K562 (cell line): ENCODE data around the gene LRRK1. TPM values are rescaled to one million over a fixed set of nuclear protein-coding genes. Genes with fewer than 3 reads are reported as not detected.

ENCODE experiments used
- ATAC-seq: fragments of 200-7000 bp; cut with Tn5 transposase; 3 replicates; pipeline ENCODE4 v1.9.1; 2020; ENCODE audit warnings: moderate library complexity
- BruUV-seq: library from RNA; stranded (reverse); fragments of 400-500 nt; replicated peaks from 2 replicates; lab custom pipeline; 2021; lab: Mats Ljungman, UMichigan
- CTCF ChIA-PET: fragments of 300-600 bp; formaldehyde crosslinking; extraction: SDS; loops from one replicate; lab custom pipeline; 2021; ENCODE audit warnings: low intra/inter-chr PET ratio; lab: Yijun Ruan, JAX
- POLR2A ChIA-PET: fragments of 300-600, 350-650 bp; sonication (Branson Sonifier 250); formaldehyde crosslinking; extraction: SDS; loops from one replicate; lab custom pipeline; 2021; ENCODE audit warnings: antibody characterized with exemption, inconsistent platforms; lab: Yijun Ruan, JAX
- DNase-seq, 4 experiments: peaks; one replicate each; pipeline versions ENCODE4 v3.0.0 to v3.0.0-alpha.2; 2011 to 2018; ENCODE audit warnings: low spot score in 3 of 4, mixed read lengths in 3 of 4; ENCODE audit errors: extremely low read depth in 1 of 4
- FAIRE-seq: peaks from 2 replicates; lab custom pipeline; 2011; peaks lifted over from hg19 to GRCh38; lab: Jason Lieb, UNC
- H2AFZ ChIP-seq: 2 replicates; pipeline ENCODE4 v1.6.0; 2011; ENCODE audit warnings: low read depth, low read length, control low read depth, inconsistent platforms
- H3K27ac ChIP-seq: fragments of 200-600 bp; 3 replicates; pipeline ENCODE4 v1.8.0; 2011; ENCODE audit warnings: low read depth, mild to moderate bottlenecking, control low read depth, inconsistent platforms, low read length, moderate library complexity, mixed read lengths; ENCODE audit errors: extremely low read depth
- H3K27me3 ChIP-seq, 2 experiments: fragments of 300-600 bp in 1 of 2; 2 replicates in 1 of 2; 3 replicates in 1 of 2; pipeline versions ENCODE4 v1.6.0 to v1.8.0; 2011; ENCODE audit warnings: inconsistent platforms in 2 of 2, low read length in 2 of 2, mild to moderate bottlenecking in 1 of 2, mixed read lengths in 1 of 2, moderate library complexity in 1 of 2; ENCODE audit not compliant: control insufficient read depth in 2 of 2, insufficient read depth in 2 of 2
- H3K36me3 ChIP-seq: fragments of 300-600 bp; 3 replicates; pipeline ENCODE4 v1.8.0; 2011; ENCODE audit warnings: mild to moderate bottlenecking, low read length, inconsistent platforms; ENCODE audit not compliant: control insufficient read depth, insufficient read depth
- H3K4me1 ChIP-seq, 2 experiments: fragments of 200-600 bp in 1 of 2; replicated peaks in 1 of 2; 2 replicates in 1 of 2; 3 replicates in 1 of 2; pipeline versions ENCODE4 v1.5.1 to v1.8.0; 2011; ENCODE audit warnings: inconsistent platforms in 2 of 2, low read length in 2 of 2, mild to moderate bottlenecking in 1 of 2, mixed read lengths in 1 of 2, moderate library complexity in 1 of 2; ENCODE audit not compliant: control insufficient read depth in 2 of 2, insufficient read depth in 2 of 2
- H3K4me2 ChIP-seq: 2 replicates; pipeline ENCODE4 v1.6.1; 2011; ENCODE audit warnings: low read length, control low read depth, inconsistent platforms, mixed read lengths; ENCODE audit not compliant: insufficient read depth
- H3K4me3 ChIP-seq: fragments of 200-600 bp; sonication (generic), shearing (Covaris generic); 2 replicates; pipeline ENCODE4 v1.5.1; 2016; ENCODE audit warnings: control low read depth, inconsistent platforms
- H3K79me2 ChIP-seq: fragments of 200-600 bp; 3 replicates; pipeline ENCODE4 v1.8.0; 2011; ENCODE audit warnings: low read length, inconsistent platforms; ENCODE audit not compliant: control insufficient read depth, insufficient read depth
- H3K9ac ChIP-seq, 2 experiments: 2 replicates each; pipeline versions ENCODE4 v1.6.0 to v1.6.1; 2011; ENCODE audit warnings: low read depth in 2 of 2, low read length in 2 of 2, control low read depth in 1 of 2, inconsistent platforms in 1 of 2, mild to moderate bottlenecking in 1 of 2, mixed read lengths in 1 of 2; ENCODE audit not compliant: insufficient read depth in 1 of 2
- H3K9me1 ChIP-seq: one replicate; pipeline ENCODE4 v1.6.0; 2011; ENCODE audit warnings: inconsistent platforms, mild to moderate bottlenecking, low read length, moderate library complexity; ENCODE audit not compliant: control insufficient read depth, insufficient read depth
- H3K9me3 ChIP-seq: replicated peaks from 2 replicates; pipeline ENCODE4 v1.5.1; 2011; ENCODE audit warnings: low read depth, low read length, inconsistent platforms; ENCODE audit not compliant: control insufficient read depth, insufficient read depth
- H4K20me1 ChIP-seq: replicated peaks from 2 replicates; pipeline ENCODE4 v1.6.1; 2011; ENCODE audit warnings: low read length, inconsistent platforms, mixed read lengths; ENCODE audit not compliant: control insufficient read depth, insufficient read depth
- HDAC6 ChIP-seq: IDR thresholded peaks from 2 replicates; pipeline ENCODE4 v1.6.1; 2012; ENCODE audit warnings: low read depth, mild to moderate bottlenecking, control low read depth, inconsistent platforms, low read length, moderate library complexity
- PYGO2 ChIP-seq: fragments of 450-650 bp; IDR thresholded peaks from 2 replicates; pipeline ENCODE4 v1.6.1; 2016; ENCODE audit warnings: mild to moderate bottlenecking, missing genetic modification characterization, moderate library complexity, missing compliant biosample characterization
- SIN3B ChIP-seq: fragments of 450-650 bp; IDR thresholded peaks from 2 replicates; pipeline ENCODE4 v1.6.1; 2017; ENCODE audit warnings: low read depth, mild to moderate bottlenecking, moderate library complexity
- ZNF175 ChIP-seq: fragments of 200-800 bp; sonication (Bioruptor generic); IDR thresholded peaks from 2 replicates; pipeline ENCODE4 v1.6.1; 2016; ENCODE audit warnings: low read depth, mild to moderate bottlenecking, missing genetic modification characterization, missing compliant biosample characterization
- WGBS: fragments of 100-300 bp; shearing (Covaris generic); methylation state at CpG from one replicate; pipeline ENCODE4 v1.1.6; 2016; ENCODE audit warnings: low coverage, mixed read lengths; ENCODE audit not compliant: insufficient coverage; ENCODE audit errors: missing lambda C conversion rate; 5-methylcytosine and 5-hydroxymethylcytosine counted together
- in situ Hi-C: fragments of 300-500 bp; cut with MboI; formaldehyde crosslinking; loops from 4 replicates; pipeline ENCODE4 v1.15.0; 2018; ENCODE audit warnings: inconsistent platforms, mixed read lengths
- intact Hi-C: fragments of 100-400 bp; cut with micrococcal nuclease; formaldehyde crosslinking; loops from 2 replicates; pipeline ENCODE4 v1.14.2; 2022
- polyA plus RNA-seq, 8 experiments: library from polyadenylated mRNA; depleted of rRNA in 4 of 8; stranded (reverse) in 5 of 8; unstranded in 3 of 8; fragments of >200 nt; fragmentation: Nextera tagmentation in 2 of 8; fragmentation: Illumina TruSeq in 1 of 8; extraction: Ambion mirVana in 2 of 8; extraction: Trizol in 1 of 8; gene quantifications; 2 replicates each; pipeline versions ENCODE4 v1.2.1 to v1.2.3, GENCODE V29; 2011 to 2014; ENCODE audit warnings: inconsistent platforms in 1 of 8, missing spikeins in 1 of 8
- total RNA-seq, 7 experiments: library from RNA; depleted of rRNA in 6 of 7; stranded (reverse); fragments of >200 nt in 6 of 7; fragmentation: Illumina TruSeq in 2 of 7; extraction: Trizol in 2 of 7; gene quantifications; 2 replicates each; pipeline versions ENCODE4 v1.2.1 to v1.2.3, GENCODE V29; 2011 to 2021; ENCODE audit warnings: low replicate concordance in 1 of 7
- TF ChIP-seq, protein P1 (sequence below), 3 experiments: fragments of 200-800 bp in 1 of 3; fragments of 250-450 bp in 1 of 3; fragments of 450-650 bp in 1 of 3; sonication (Bioruptor Pico) in 1 of 3; sonication (Bioruptor generic) in 1 of 3; formaldehyde crosslinking in 1 of 3; IDR thresholded peaks; 2 replicates each; pipeline versions ENCODE4 v1.6.1 to v1.8.0; 2016 to 2022; ENCODE audit warnings: mild to moderate bottlenecking in 2 of 3, missing genetic modification characterization in 2 of 3, missing compliant biosample characterization in 1 of 3, moderate library complexity in 1 of 3
- TF ChIP-seq, protein P2 (sequence below), 2 experiments: fragments of 150-350 bp in 1 of 2; IDR thresholded peaks; 2 replicates each; pipeline ENCODE4 v1.6.1; 2012 to 2016; ENCODE audit warnings: low read depth in 2 of 2, low read length in 2 of 2, mild to moderate bottlenecking in 1 of 2, moderate library complexity in 1 of 2
- TF ChIP-seq, protein P3 (sequence below): sonication (generic); formaldehyde crosslinking; IDR thresholded peaks from 2 replicates; pipeline ENCODE4 v1.8.0; 2022; ENCODE audit warnings: mild to moderate bottlenecking, missing genetic modification reagents

Gene LRRK1
- total and polyA plus RNA-seq, 9 of the 15 experiments (the other 6 are each of a cell fraction or from before 2014, with no cell fraction given), result 0.01 to 1.5 (median 0.11) TPM

GRCh38 chr15:101083336-101084045 is 164.3 kb downstream of the LRRK1 start:
- Histone ChIP-seq H3K9me1 (no peaks in the 10 kb centered on the region), H3K4me2 (no peak overlapping the region), H3K79me2 (peaks cover 8% of the 10 kb centered on the region; the same call in 1 of the 3 replicates), H3K27me3 (peaks cover 16 to 41% of the 10 kb centered on the region in 2 experiments; a peak in 4 of 5 replicates), H2AFZ (no peak overlapping the region), H3K4me3 (no peak overlapping the region), H3K36me3 (no peaks in the 10 kb centered on the region), H3K27ac (no peak overlapping the region), H4K20me1 (no peaks in the 10 kb centered on the region), H3K9ac (no peak overlapping the region), H3K9me3 (no peaks in the 10 kb centered on the region), H3K4me1 (peaks cover 11 to 40% of the 10 kb centered on the region in 2 experiments; a peak in 4 of 5 replicates)
- no TSS peak for BruUV-seq
- ATAC-seq (no peak), FAIRE-seq (no peak), DNase-seq (no peak)
- intact Hi-C loops, result no loop called here
- ChIA-PET POLR2A (no interaction called here), CTCF (no interaction called here)
- WGBS, result 10% methylated on average over 11 of the region's 11 CpGs
- in situ Hi-C loops, result no loop called here
- TF ChIP-seq, protein P1, sequence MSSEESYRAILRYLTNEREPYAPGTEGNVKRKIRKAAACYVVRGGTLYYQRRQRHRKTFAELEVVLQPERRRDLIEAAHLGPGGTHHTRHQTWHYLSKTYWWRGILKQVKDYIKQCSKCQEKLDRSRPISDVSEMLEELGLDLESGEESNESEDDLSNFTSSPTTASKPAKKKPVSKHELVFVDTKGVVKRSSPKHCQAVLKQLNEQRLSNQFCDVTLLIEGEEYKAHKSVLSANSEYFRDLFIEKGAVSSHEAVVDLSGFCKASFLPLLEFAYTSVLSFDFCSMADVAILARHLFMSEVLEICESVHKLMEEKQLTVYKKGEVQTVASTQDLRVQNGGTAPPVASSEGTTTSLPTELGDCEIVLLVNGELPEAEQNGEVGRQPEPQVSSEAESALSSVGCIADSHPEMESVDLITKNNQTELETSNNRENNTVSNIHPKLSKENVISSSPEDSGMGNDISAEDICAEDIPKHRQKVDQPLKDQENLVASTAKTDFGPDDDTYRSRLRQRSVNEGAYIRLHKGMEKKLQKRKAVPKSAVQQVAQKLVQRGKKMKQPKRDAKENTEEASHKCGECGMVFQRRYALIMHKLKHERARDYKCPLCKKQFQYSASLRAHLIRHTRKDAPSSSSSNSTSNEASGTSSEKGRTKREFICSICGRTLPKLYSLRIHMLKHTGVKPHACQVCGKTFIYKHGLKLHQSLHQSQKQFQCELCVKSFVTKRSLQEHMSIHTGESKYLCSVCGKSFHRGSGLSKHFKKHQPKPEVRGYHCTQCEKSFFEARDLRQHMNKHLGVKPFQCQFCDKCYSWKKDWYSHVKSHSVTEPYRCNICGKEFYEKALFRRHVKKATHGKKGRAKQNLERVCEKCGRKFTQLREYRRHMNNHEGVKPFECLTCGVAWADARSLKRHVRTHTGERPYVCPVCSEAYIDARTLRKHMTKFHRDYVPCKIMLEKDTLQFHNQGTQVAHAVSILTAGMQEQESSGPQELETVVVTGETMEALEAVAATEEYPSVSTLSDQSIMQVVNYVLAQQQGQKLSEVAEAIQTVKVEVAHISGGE (CRISPR knock-in tag; IDR thresholded peaks at IDR 0.05), result no peak
- TF ChIP-seq SIN3B (no peak), ZNF175 (CRISPR knock-in tag) (no peak), HDAC6 (no peak), PYGO2 (tag) (no peak)
- TF ChIP-seq, protein P2, sequence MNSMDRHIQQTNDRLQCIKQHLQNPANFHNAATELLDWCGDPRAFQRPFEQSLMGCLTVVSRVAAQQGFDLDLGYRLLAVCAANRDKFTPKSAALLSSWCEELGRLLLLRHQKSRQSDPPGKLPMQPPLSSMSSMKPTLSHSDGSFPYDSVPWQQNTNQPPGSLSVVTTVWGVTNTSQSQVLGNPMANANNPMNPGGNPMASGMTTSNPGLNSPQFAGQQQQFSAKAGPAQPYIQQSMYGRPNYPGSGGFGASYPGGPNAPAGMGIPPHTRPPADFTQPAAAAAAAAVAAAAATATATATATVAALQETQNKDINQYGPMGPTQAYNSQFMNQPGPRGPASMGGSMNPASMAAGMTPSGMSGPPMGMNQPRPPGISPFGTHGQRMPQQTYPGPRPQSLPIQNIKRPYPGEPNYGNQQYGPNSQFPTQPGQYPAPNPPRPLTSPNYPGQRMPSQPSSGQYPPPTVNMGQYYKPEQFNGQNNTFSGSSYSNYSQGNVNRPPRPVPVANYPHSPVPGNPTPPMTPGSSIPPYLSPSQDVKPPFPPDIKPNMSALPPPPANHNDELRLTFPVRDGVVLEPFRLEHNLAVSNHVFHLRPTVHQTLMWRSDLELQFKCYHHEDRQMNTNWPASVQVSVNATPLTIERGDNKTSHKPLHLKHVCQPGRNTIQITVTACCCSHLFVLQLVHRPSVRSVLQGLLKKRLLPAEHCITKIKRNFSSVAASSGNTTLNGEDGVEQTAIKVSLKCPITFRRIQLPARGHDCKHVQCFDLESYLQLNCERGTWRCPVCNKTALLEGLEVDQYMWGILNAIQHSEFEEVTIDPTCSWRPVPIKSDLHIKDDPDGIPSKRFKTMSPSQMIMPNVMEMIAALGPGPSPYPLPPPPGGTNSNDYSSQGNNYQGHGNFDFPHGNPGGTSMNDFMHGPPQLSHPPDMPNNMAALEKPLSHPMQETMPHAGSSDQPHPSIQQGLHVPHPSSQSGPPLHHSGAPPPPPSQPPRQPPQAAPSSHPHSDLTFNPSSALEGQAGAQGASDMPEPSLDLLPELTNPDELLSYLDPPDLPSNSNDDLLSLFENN (IDR thresholded peaks at IDR 0.05; ENCODE audit: low read depth in 2 of 2, low read length in 2 of 2), result no peak
- TF ChIP-seq, protein P3, sequence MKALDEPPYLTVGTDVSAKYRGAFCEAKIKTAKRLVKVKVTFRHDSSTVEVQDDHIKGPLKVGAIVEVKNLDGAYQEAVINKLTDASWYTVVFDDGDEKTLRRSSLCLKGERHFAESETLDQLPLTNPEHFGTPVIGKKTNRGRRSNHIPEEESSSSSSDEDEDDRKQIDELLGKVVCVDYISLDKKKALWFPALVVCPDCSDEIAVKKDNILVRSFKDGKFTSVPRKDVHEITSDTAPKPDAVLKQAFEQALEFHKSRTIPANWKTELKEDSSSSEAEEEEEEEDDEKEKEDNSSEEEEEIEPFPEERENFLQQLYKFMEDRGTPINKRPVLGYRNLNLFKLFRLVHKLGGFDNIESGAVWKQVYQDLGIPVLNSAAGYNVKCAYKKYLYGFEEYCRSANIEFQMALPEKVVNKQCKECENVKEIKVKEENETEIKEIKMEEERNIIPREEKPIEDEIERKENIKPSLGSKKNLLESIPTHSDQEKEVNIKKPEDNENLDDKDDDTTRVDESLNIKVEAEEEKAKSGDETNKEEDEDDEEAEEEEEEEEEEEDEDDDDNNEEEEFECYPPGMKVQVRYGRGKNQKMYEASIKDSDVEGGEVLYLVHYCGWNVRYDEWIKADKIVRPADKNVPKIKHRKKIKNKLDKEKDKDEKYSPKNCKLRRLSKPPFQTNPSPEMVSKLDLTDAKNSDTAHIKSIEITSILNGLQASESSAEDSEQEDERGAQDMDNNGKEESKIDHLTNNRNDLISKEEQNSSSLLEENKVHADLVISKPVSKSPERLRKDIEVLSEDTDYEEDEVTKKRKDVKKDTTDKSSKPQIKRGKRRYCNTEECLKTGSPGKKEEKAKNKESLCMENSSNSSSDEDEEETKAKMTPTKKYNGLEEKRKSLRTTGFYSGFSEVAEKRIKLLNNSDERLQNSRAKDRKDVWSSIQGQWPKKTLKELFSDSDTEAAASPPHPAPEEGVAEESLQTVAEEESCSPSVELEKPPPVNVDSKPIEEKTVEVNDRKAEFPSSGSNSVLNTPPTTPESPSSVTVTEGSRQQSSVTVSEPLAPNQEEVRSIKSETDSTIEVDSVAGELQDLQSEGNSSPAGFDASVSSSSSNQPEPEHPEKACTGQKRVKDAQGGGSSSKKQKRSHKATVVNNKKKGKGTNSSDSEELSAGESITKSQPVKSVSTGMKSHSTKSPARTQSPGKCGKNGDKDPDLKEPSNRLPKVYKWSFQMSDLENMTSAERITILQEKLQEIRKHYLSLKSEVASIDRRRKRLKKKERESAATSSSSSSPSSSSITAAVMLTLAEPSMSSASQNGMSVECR (CRISPR knock-in tag), result no peak
